ENCODE measurements around the gene VPS4B. TPM values are rescaled to one million over a fixed set of nuclear protein-coding genes. Genes with fewer than 3 reads are reported as not detected.

VPS4B gene
- total RNA-seq, 6 donors from 2014 or later: 24.1 to 63.7 (median 37.9) TPM

- H3K36me3 ChIP-seq: no peaks in the 10 kb centered on the region
- H3K27me3 ChIP-seq: no peaks in the 10 kb centered on the region
- WGBS, 2 donors: 51 to 71% methylated on average over 2 of the region's 2 CpGs
- no peak for DNase-seq
- no peak for TF ChIP-seq EP300 (IDR thresholded peaks at IDR 0.05)
- no peak for TF ChIP-seq POLR2A (IDR thresholded peaks at IDR 0.05)
- H3K9me3 ChIP-seq: no peaks in the 10 kb centered on the region
- no peak for ATAC-seq (ENCODE audit: low FRiP score in 2 of 2)
- no peak overlapping the region for H3K27ac ChIP-seq
- no peak overlapping the region for H3K4me3 ChIP-seq
- H3K4me1 ChIP-seq: no peaks in the 10 kb centered on the region
Measured at GRCh38 chr18:63438181-63438580, 15.9 kb upstream of the VPS4B start.

- no peak for DNase-seq
- H3K4me3 ChIP-seq: no peak overlapping the region
- no peaks in the 10 kb centered on the region for H3K36me3 ChIP-seq
- no peaks in the 10 kb centered on the region for H3K4me1 ChIP-seq
- H3K27ac ChIP-seq: no peak overlapping the region
- no peaks in the 10 kb centered on the region for H3K9me3 ChIP-seq
- WGBS, 2 donors: 50 to 58% methylated on average over 4 of the region's 4 CpGs
- no peaks in the 10 kb centered on the region for H3K27me3 ChIP-seq
- peak in 1 of 2 donors; percentile 78 for ATAC-seq (ENCODE audit: low FRiP score in 2 of 2)
- TF ChIP-seq POLR2AphosphoS5 (IDR thresholded peaks at IDR 0.05): no peak
- no peak for TF ChIP-seq EP300 (IDR thresholded peaks at IDR 0.05)
- TF ChIP-seq POLR2A (IDR thresholded peaks at IDR 0.05): no peak
- no peak for TF ChIP-seq CTCF (IDR thresholded peaks at IDR 0.05)
Measured at GRCh38 chr18:63433334-63433866, 11.1 kb upstream of the VPS4B start.

- 57 to 67% methylated on average over 1 of the region's 1 CpG for WGBS, 2 donors
- Histone ChIP-seq H3K4me1 (no peaks in the 10 kb centered on the region), H3K4me3 (no peak overlapping the region), H3K27me3 (no peaks in the 10 kb centered on the region), H3K27ac (no peak overlapping the region), H3K36me3 (no peaks in the 10 kb centered on the region), H3K9me3 (no peaks in the 10 kb centered on the region)
- DNase-seq (no peak), ATAC-seq (ENCODE audit: low FRiP score in 2 of 2) (no peak)
- TF ChIP-seq CTCF (IDR thresholded peaks at IDR 0.05): no peak
- TF ChIP-seq EP300 (IDR thresholded peaks at IDR 0.05): no peak
- no peak for TF ChIP-seq POLR2A (IDR thresholded peaks at IDR 0.05)
- TF ChIP-seq POLR2AphosphoS5 (IDR thresholded peaks at IDR 0.05): no peak
Measured at GRCh38 chr18:63431180-63431579, 8.9 kb upstream of the VPS4B start.

- no peaks in the 10 kb centered on the region for H3K9me3 ChIP-seq
- H3K4me3 ChIP-seq: no peak overlapping the region
- 61 to 79% methylated on average over 2 of the region's 2 CpGs for WGBS, 2 donors
- no peaks in the 10 kb centered on the region for H3K4me1 ChIP-seq
- no peaks in the 10 kb centered on the region for H3K36me3 ChIP-seq
- H3K27me3 ChIP-seq: no peaks in the 10 kb centered on the region
- ATAC-seq (ENCODE audit: low FRiP score in 2 of 2): no peak
- TF ChIP-seq EP300 (IDR thresholded peaks at IDR 0.05) (no peak), POLR2AphosphoS5 (IDR thresholded peaks at IDR 0.05) (no peak), POLR2A (IDR thresholded peaks at IDR 0.05) (no peak), CTCF (IDR thresholded peaks at IDR 0.05) (no peak)
- H3K27ac ChIP-seq: no peak overlapping the region
- DNase-seq: no peak
Measured at GRCh38 chr18:63430526-63430925, 8.2 kb upstream of the VPS4B start.

- DNase-seq (no peak), ATAC-seq (ENCODE audit: low FRiP score in 2 of 2) (no peak)
- H3K9me3 ChIP-seq: no peaks in the 10 kb centered on the region
- no peak overlapping the region for H3K27ac ChIP-seq
- peaks cover 0 to 5% (median 2%) of the 10 kb centered on the region in 4 donors for H3K4me1 ChIP-seq
- H3K36me3 ChIP-seq: no peaks in the 10 kb centered on the region
- 76 to 85% methylated on average over 4 of the region's 4 CpGs for WGBS, 2 donors
- no peak overlapping the region for H3K4me3 ChIP-seq
- no peaks in the 10 kb centered on the region for H3K27me3 ChIP-seq
- TF ChIP-seq POLR2AphosphoS5 (IDR thresholded peaks at IDR 0.05): no peak
- no peak for TF ChIP-seq EP300 (IDR thresholded peaks at IDR 0.05)
- no peak for TF ChIP-seq POLR2A (IDR thresholded peaks at IDR 0.05)
- TF ChIP-seq CTCF (IDR thresholded peaks at IDR 0.05): no peak
Measured at GRCh38 chr18:63427558-63427957, 5.3 kb upstream of the VPS4B start.
